Breast epithelium (tissue), 4 donors: ENCODE data around the gene NPS. TPM values are rescaled to one million over a fixed set of nuclear protein-coding genes. Genes with fewer than 3 reads are reported as not detected.
A peak's percentile ranks its signal among the peaks of the same experiment; 100 is the strongest.

Experiments
- DNase-seq, 2 donors: peaks; one replicate each; pipeline ENCODE4 v3.0.0-alpha.2; 2019; ENCODE audit warnings: low spot score in 2 of 2
- H3K27ac ChIP-seq, 2 donors: fragments of 200-600 bp; sonication (generic) in 1 of 2; one replicate each; pipeline ENCODE4 v1.5.1; 2016 to 2019; ENCODE audit warnings: mild to moderate bottlenecking in 1 of 2
- H3K27me3 ChIP-seq, 2 donors: fragments of 200-600 bp; sonication (generic) in 1 of 2; one replicate each; pipeline versions ENCODE4 v1.5.1 to v1.6.0; 2017 to 2019; ENCODE audit warnings: control low read depth in 1 of 2, mild to moderate bottlenecking in 1 of 2
- H3K36me3 ChIP-seq: fragments of 200-600 bp; one replicate; pipeline ENCODE4 v1.5.1; 2019
- H3K4me1 ChIP-seq, 2 donors: fragments of 200-600 bp; sonication (generic); one replicate each; pipeline ENCODE4 v1.5.1; 2016 to 2019; ENCODE audit warnings: control low read depth in 1 of 2
- H3K4me3 ChIP-seq, 3 donors: fragments of 200-600 bp; sonication (generic); 1 replicate in 2 of 3; 2 replicates in 1 of 3; pipeline ENCODE4 v1.5.1; 2016 to 2019; ENCODE audit warnings: mild to moderate bottlenecking in 3 of 3, moderate library complexity in 2 of 3
- H3K9me3 ChIP-seq, 2 donors: fragments of 200-600 bp; sonication (generic) in 1 of 2; one replicate each; pipeline ENCODE4 v1.5.1; 2016 to 2019; ENCODE audit warnings: control low read depth in 1 of 2
- POLR2A ChIP-seq: fragments of 450-650 bp; IDR thresholded peaks from one replicate; pipeline ENCODE4 v1.6.1; 2016; ENCODE audit warnings: antibody characterized with exemption, mild to moderate bottlenecking, moderate library complexity
- POLR2AphosphoS5 ChIP-seq, 3 donors: sonication (generic); formaldehyde crosslinking; IDR thresholded peaks; one replicate each; pipeline ENCODE4 v1.6.1; 2017; ENCODE audit warnings: antibody characterized with exemption in 3 of 3
- intact Hi-C: fragments of 100-400 bp; cut with DNase I; formaldehyde crosslinking; loops from one replicate; pipeline ENCODE4 v1.15.1; 2023; ENCODE audit warnings: low total_unique reads
- total RNA-seq, 3 donors: library from RNA; depleted of rRNA; stranded (reverse); fragments of >200 nt; gene quantifications; one replicate each; pipeline ENCODE4 v1.1.0, GENCODE V29; 2016
- TF ChIP-seq, protein P1 (sequence below), 3 donors: fragments of 450-650 bp; IDR thresholded peaks; one replicate each; pipeline ENCODE4 v1.5.1; 2016 to 2017; ENCODE audit warnings: antibody characterized with exemption in 3 of 3, mild to moderate bottlenecking in 3 of 3, moderate library complexity in 3 of 3

Gene NPS
- total RNA-seq, 3 donors from 2014 or later = not detected

DNA sequence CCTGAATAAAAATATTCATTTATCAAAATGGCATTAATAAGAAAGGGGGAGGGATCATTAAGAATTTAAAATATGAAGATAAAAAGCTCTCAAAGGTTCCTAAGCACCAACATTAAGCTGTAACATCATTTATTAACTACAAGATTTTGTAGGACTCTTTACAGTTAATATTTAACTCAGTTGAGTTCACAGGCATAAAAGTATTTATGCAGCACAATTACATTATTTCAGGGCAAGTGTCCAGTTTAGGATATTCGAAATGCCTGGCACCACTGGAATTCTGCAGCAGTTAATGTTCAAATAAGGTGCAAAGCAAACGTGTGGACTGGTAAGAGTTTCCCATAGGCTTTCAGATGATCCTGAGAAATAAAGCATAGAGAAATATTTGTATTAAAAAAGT lies 30.5 kb downstream of the NPS start:
- H3K9me3 ChIP-seq = no peaks in the 10 kb centered on the region
- no peak for DNase-seq
- no peaks in the 10 kb centered on the region for H3K4me1 ChIP-seq
- no peaks in the 10 kb centered on the region for H3K36me3 ChIP-seq
- no peak overlapping the region for H3K4me3 ChIP-seq
- TF ChIP-seq POLR2AphosphoS5 (IDR thresholded peaks at IDR 0.05) (no peak), POLR2A (no peak)
- TF ChIP-seq, protein P1, sequence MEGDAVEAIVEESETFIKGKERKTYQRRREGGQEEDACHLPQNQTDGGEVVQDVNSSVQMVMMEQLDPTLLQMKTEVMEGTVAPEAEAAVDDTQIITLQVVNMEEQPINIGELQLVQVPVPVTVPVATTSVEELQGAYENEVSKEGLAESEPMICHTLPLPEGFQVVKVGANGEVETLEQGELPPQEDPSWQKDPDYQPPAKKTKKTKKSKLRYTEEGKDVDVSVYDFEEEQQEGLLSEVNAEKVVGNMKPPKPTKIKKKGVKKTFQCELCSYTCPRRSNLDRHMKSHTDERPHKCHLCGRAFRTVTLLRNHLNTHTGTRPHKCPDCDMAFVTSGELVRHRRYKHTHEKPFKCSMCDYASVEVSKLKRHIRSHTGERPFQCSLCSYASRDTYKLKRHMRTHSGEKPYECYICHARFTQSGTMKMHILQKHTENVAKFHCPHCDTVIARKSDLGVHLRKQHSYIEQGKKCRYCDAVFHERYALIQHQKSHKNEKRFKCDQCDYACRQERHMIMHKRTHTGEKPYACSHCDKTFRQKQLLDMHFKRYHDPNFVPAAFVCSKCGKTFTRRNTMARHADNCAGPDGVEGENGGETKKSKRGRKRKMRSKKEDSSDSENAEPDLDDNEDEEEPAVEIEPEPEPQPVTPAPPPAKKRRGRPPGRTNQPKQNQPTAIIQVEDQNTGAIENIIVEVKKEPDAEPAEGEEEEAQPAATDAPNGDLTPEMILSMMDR (IDR thresholded peaks at IDR 0.05) = no peak
- no peaks in the 10 kb centered on the region for H3K27me3 ChIP-seq
- no peak overlapping the region for H3K27ac ChIP-seq
- intact Hi-C loops = no loop called here

DNA sequence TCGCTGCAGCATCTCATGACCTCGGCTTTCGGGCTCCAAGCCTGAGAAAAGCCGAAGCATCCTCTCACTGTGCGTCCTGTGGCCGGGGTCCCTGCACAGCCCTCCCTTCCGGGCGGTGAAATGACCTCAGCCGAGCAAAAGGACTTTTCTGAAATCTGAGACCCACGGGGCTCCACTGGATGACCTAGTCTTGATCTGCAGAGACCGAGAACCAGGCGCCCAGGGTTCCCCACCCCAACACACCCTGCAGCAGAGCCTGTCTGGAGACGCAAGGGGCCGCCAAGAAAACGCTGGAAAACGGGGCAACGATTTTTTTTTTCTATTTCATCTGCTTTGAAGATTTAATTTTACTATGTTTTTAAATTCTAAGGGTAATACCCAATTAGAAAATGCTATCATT lies 31.7 kb downstream of the NPS start:
- no peaks in the 10 kb centered on the region for H3K9me3 ChIP-seq
- H3K36me3 ChIP-seq = no peaks in the 10 kb centered on the region
- no peak overlapping the region for H3K4me3 ChIP-seq
- no peak overlapping the region for H3K27ac ChIP-seq
- intact Hi-C loops = no loop called here
- no peaks in the 10 kb centered on the region for H3K27me3 ChIP-seq
- no peaks in the 10 kb centered on the region for H3K4me1 ChIP-seq
- no peak for DNase-seq
- TF ChIP-seq POLR2A = no peak
- TF ChIP-seq, protein P1 (IDR thresholded peaks at IDR 0.05) = no peak
- TF ChIP-seq POLR2AphosphoS5 (IDR thresholded peaks at IDR 0.05) = no peak

DNA sequence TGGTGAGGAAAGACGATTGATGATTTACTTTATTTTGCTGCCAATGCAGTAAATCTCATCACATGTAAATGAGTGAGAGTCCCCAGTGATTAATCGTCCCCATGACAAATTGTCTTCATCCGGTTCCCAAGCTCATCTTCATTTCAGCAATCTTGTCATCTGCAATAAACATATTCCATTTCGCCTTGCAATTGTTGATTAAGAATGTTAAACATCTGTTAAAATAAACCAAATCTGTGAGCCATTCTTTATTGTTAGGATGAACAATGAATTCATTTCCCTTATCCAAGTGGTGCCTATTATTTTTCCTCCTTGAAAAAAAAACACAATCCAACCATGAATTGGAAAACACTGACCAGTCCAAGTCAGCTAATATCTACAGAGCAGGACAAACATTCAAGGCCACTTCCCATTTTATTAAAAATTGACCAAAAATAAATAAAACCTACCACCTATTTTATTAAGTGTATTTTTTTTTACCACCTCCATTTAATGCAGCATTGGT lies 36.5 kb downstream of the NPS start:
- H3K4me3 ChIP-seq = no peak overlapping the region
- intact Hi-C loops = no loop called here
- H3K36me3 ChIP-seq = no peaks in the 10 kb centered on the region
- no peak for DNase-seq
- no peaks in the 10 kb centered on the region for H3K27me3 ChIP-seq
- H3K4me1 ChIP-seq = no peaks in the 10 kb centered on the region
- no peak overlapping the region for H3K27ac ChIP-seq
- H3K9me3 ChIP-seq = no peaks in the 10 kb centered on the region
- TF ChIP-seq POLR2AphosphoS5 (IDR thresholded peaks at IDR 0.05) (no peak), POLR2A (no peak)
- TF ChIP-seq, protein P1 (IDR thresholded peaks at IDR 0.05) = no peak

DNA sequence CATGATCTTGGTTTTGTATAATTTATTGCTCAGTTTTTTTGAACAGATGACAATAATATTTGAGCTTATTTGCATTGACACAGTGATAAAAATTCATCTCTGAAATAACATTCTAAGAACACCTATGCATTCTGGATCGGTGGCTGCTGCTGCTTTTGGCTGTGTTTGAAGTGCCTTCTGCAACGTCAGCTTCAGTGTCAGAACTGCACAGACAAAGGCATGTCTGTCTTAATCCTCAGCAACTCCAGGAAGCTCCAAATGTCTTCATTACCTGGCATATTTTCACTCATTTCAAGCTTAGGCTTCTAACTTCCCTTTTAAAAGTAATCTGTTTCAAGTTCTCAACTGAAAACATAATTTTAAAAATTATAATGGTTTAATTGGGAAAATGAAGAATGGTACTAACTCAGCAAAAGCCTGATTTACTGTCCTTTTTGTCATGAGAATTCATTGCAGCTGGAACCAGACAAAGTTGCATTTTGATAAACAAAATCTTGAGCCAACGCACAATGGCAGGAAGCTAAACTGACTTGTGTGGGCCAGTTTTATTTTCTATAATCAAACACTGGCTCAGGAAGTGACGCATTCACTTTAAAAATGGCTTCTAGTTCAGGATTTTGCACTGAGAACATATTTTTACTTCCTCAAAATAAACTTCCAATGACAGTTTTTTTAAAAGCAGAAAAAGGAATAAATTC lies 38.7 kb downstream of the NPS start:
- no peak overlapping the region for H3K4me3 ChIP-seq
- no peaks in the 10 kb centered on the region for H3K36me3 ChIP-seq
- peak overlapping the region; percentile 39 to 63 for H3K27ac ChIP-seq
- no peaks in the 10 kb centered on the region for H3K27me3 ChIP-seq
- TF ChIP-seq POLR2A (no peak), POLR2AphosphoS5 (IDR thresholded peaks at IDR 0.05) (no peak)
- TF ChIP-seq, protein P1 (IDR thresholded peaks at IDR 0.05) = no peak
- no peaks in the 10 kb centered on the region for H3K4me1 ChIP-seq
- DNase-seq = peak in 1 of 2 donors; percentile 24
- intact Hi-C loops = no loop called here
- H3K9me3 ChIP-seq = no peaks in the 10 kb centered on the region

DNA sequence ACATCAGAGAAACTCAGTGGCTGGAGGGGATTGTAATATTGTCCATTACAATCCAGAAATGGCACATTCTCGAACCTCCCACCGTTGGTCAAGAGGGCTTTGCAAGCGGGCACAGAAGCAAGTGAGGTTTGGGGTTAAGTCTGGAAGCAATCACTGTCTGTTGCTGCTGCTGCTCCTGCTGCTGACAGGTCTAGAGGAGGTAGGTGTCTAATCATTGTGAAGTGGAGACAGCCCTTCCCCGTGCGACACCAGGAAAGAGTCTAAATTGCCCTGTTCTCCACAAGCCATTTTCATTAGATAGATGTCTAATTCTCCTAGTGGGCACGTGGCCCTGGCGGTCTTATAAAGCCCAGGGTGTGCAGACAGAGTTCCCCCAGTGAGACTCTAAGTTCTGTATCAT lies 43.5 kb downstream of the NPS start:
- H3K27me3 ChIP-seq = no peaks in the 10 kb centered on the region
- TF ChIP-seq POLR2A = no peak
- no peak for TF ChIP-seq POLR2AphosphoS5 (IDR thresholded peaks at IDR 0.05)
- TF ChIP-seq, protein P1 (IDR thresholded peaks at IDR 0.05) = no peak
- no peaks in the 10 kb centered on the region for H3K36me3 ChIP-seq
- H3K4me3 ChIP-seq = no peak overlapping the region
- no peak for DNase-seq
- intact Hi-C loops = no loop called here
- no peak overlapping the region for H3K27ac ChIP-seq
- H3K9me3 ChIP-seq = no peaks in the 10 kb centered on the region
- H3K4me1 ChIP-seq = no peaks in the 10 kb centered on the region
